IMR-90 (cell line): ENCODE data around the gene ITGA6.

Source experiments
- CEBPB ChIP-seq: IDR thresholded peaks from 2 replicates; pipeline ENCODE4 v1.6.1; 2012; ENCODE audit warnings: low read depth, low read length, improper control_type of control experiment
- MAZ ChIP-seq: IDR thresholded peaks from 2 replicates; pipeline ENCODE4 v1.6.1; 2012; ENCODE audit warnings: low read depth, mild to moderate bottlenecking, low read length, improper control_type of control experiment, moderate library complexity, borderline replicate concordance
- POLR2A ChIP-seq: IDR thresholded peaks from 2 replicates; pipeline ENCODE4 v1.6.1; 2012; ENCODE audit warnings: mild to moderate bottlenecking, low read depth, low read length
- RAD21 ChIP-seq: IDR thresholded peaks from 2 replicates; pipeline ENCODE4 v1.6.1; 2012; ENCODE audit warnings: low read length, improper control_type of control experiment
- USF2 ChIP-seq: fragments of 150-350 bp; IDR thresholded peaks from 2 replicates; pipeline ENCODE4 v1.6.1; 2017; ENCODE audit warnings: mild to moderate bottlenecking, antibody characterized with exemption, low read length, low read depth
- TF ChIP-seq, protein P1 (sequence below): conservative IDR thresholded peaks from 2 replicates; pipeline ENCODE4 v1.5.1; 2012; ENCODE audit warnings: mild to moderate bottlenecking, low read depth, low read length, improper control_type of control experiment

- no peak for TF ChIP-seq POLR2A
- TF ChIP-seq, protein P1, sequence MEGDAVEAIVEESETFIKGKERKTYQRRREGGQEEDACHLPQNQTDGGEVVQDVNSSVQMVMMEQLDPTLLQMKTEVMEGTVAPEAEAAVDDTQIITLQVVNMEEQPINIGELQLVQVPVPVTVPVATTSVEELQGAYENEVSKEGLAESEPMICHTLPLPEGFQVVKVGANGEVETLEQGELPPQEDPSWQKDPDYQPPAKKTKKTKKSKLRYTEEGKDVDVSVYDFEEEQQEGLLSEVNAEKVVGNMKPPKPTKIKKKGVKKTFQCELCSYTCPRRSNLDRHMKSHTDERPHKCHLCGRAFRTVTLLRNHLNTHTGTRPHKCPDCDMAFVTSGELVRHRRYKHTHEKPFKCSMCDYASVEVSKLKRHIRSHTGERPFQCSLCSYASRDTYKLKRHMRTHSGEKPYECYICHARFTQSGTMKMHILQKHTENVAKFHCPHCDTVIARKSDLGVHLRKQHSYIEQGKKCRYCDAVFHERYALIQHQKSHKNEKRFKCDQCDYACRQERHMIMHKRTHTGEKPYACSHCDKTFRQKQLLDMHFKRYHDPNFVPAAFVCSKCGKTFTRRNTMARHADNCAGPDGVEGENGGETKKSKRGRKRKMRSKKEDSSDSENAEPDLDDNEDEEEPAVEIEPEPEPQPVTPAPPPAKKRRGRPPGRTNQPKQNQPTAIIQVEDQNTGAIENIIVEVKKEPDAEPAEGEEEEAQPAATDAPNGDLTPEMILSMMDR = no peak
- no peak for TF ChIP-seq RAD21
- no peak for TF ChIP-seq CEBPB
- TF ChIP-seq MAZ = no peak
- no peak for TF ChIP-seq USF2
Observed at GRCh38 chr2:172408143-172408766, 19.1 kb upstream of the ITGA6 start.
